ENCODE data around the gene SVIL. TPM values are rescaled to one million over a fixed set of nuclear protein-coding genes. Genes with fewer than 3 reads are reported as not detected.

Gene SVIL
- total and polyA plus RNA-seq, 2 of the 13 experiments (the other 11 are each of a cell fraction or from before 2014, with no cell fraction given), result 3.9 to 12.1 TPM

- TF ChIP-seq PRDM15 (CRISPR knock-in tag; IDR thresholded peaks at IDR 0.05), result no peak
- TF ChIP-seq MXD1 (CRISPR knock-in tag; IDR thresholded peaks at IDR 0.05), result no peak
- no peak for TF ChIP-seq SP4 (CRISPR knock-in tag; IDR thresholded peaks at IDR 0.05)
- no peak for TF ChIP-seq ZNF557 (CRISPR knock-in tag; IDR thresholded peaks at IDR 0.05)
- no peak for TF ChIP-seq CERS6 (CRISPR knock-in tag; IDR thresholded peaks at IDR 0.05)
These were observed 21.6 kb downstream of the SVIL start (continued) for GRCh38 chr10:29613196-29613595.

GRCh38 chr10:29612657-29613056 is 22.1 kb downstream of the SVIL start:
- Histone ChIP-seq H3K4me1 (ENCODE audit: insufficient read depth, low read length) (peaks cover 2% of the 10 kb centered on the region), H3K27me3 (ENCODE audit: control insufficient read depth in 1 of 2, insufficient read depth in 2 of 2, low read length in 2 of 2) (no peaks in the 10 kb centered on the region; a peak in 1 of 5 replicates), H3K9me3 (ENCODE audit: low read length) (no peaks in the 10 kb centered on the region), H2AFZ (ENCODE audit: low read length) (no peak overlapping the region), H3K9ac (ENCODE audit: insufficient read depth, low read depth, low read length) (no peak overlapping the region), H3K4me2 (ENCODE audit: low read depth, low read length) (no peak overlapping the region), H3K27ac (ENCODE audit: extremely low read length, insufficient read depth, low read length) (no peak overlapping the region), H3K36me3 (replicated peaks in 1 of 2; ENCODE audit: control insufficient read depth in 1 of 2, insufficient read depth in 2 of 2, low read length in 2 of 2) (no peaks in the 10 kb centered on the region), H4K20me1 (ENCODE audit: insufficient read depth, low read length) (no peaks in the 10 kb centered on the region), H3K4me3 (replicated peaks in 1 of 3; ENCODE audit: insufficient read depth in 1 of 3, low read depth in 2 of 3, low read length in 3 of 3) (no peak overlapping the region), H3K79me2 (ENCODE audit: insufficient read depth, low read length) (no peaks in the 10 kb centered on the region)
- ChIA-PET POLR2A (no interaction called here), CTCF (ENCODE audit: low intra/inter-chr PET ratio, low total read pairs) (no interaction called here)
- ATAC-seq, result no peak
- 97% methylated on average over 8 of the region's 8 CpGs for WGBS (ENCODE audit: low lambda C conversion rate)
- in situ Hi-C loops (cut with HindIII; ENCODE audit: extremely low pct_ligation_motif_present, low pct_unique_long_range_greater_than_20kb) (no loop called here), intact Hi-C loops (cut with micrococcal nuclease; ENCODE audit: unreplicated experiment) (no loop called here)
- no peak for DNase-seq (ENCODE audit: low spot score)
- TF ChIP-seq PBX3 (CRISPR knock-in tag; IDR thresholded peaks at IDR 0.05; ENCODE audit: borderline replicate concordance), result no peak
- no peak for TF ChIP-seq PRDM10 (CRISPR knock-in tag; IDR thresholded peaks at IDR 0.05; ENCODE audit: low read depth)
- TF ChIP-seq ZNF230 (CRISPR knock-in tag; IDR thresholded peaks at IDR 0.05), result no peak
- TF ChIP-seq ZNF160 (CRISPR knock-in tag; IDR thresholded peaks at IDR 0.05), result no peak
- TF ChIP-seq ZNF674 (CRISPR knock-in tag; IDR thresholded peaks at IDR 0.05; ENCODE audit: low read depth), result no peak
- BruUV-seq (replicated peaks), result no TSS peak
- FAIRE-seq, result no peak
